A673 (cell line): ENCODE results near the gene SEC23IP. TPM values are rescaled to one million over a fixed set of nuclear protein-coding genes. Genes with fewer than 3 reads are reported as not detected.

Source experiments
- BruUV-seq: library from RNA; stranded (reverse); fragments of 400-500 nt; replicated peaks from 2 replicates; lab custom pipeline; 2021; lab: Mats Ljungman, UMichigan
- CTCF ChIA-PET: fragments of 300-600 bp; sonication (Branson Sonifier 250); formaldehyde crosslinking; loops from one replicate; lab custom pipeline; 2022; ENCODE audit warnings: antibody characterized with exemption; lab: Charles Lee
- POLR2A ChIA-PET: fragments of 300-600 bp; sonication (Branson Sonifier 250); formaldehyde crosslinking; loops from one replicate; lab custom pipeline; 2022; ENCODE audit warnings: antibody characterized with exemption; ENCODE audit not compliant: low non-redundant PET; lab: Charles Lee
- DNase-seq: peaks from one replicate; pipeline ENCODE4 v3.0.0-alpha.2; 2015; ENCODE audit warnings: low spot score
- H3K27ac ChIP-seq: fragments of 200-600 bp; sonication (generic); 2 replicates; pipeline ENCODE4 v1.5.1; 2016; ENCODE audit warnings: mixed run types, low read depth, mild to moderate bottlenecking, mixed read lengths, antibody characterized with exemption, low read length; ENCODE audit not compliant: poor library complexity, severe bottlenecking
- H3K27me3 ChIP-seq: fragments of 200-600 bp; sonication (generic); replicated peaks from 2 replicates; pipeline ENCODE4 v1.6.1; 2017; ENCODE audit warnings: mixed run types, low read depth, mild to moderate bottlenecking, mixed read lengths, antibody characterized with exemption, low read length; ENCODE audit not compliant: insufficient read depth, poor library complexity
- H3K36me3 ChIP-seq: fragments of 200-600 bp; sonication (generic); 2 replicates; pipeline ENCODE4 v1.6.1; 2016; ENCODE audit warnings: mixed run types, mild to moderate bottlenecking, mixed read lengths, antibody characterized with exemption, low read length; ENCODE audit not compliant: insufficient read depth, poor library complexity, severe bottlenecking
- H3K4me1 ChIP-seq: fragments of 200-600 bp; sonication (generic); 2 replicates; pipeline ENCODE4 v1.6.1; 2017; ENCODE audit warnings: mixed run types, mild to moderate bottlenecking, mixed read lengths, antibody characterized with exemption, low read length; ENCODE audit not compliant: insufficient read depth, poor library complexity, severe bottlenecking
- H3K4me3 ChIP-seq: fragments of 200-600 bp; sonication (generic); 2 replicates; pipeline ENCODE4 v1.5.1; 2016; ENCODE audit warnings: low read depth, mixed run types, mild to moderate bottlenecking, mixed read lengths, low read length; ENCODE audit not compliant: poor library complexity, severe bottlenecking
- H3K9me3 ChIP-seq: fragments of 200-600 bp; sonication (generic); 2 replicates; pipeline ENCODE4 v1.6.1; 2016; ENCODE audit warnings: mixed run types, low read depth, mild to moderate bottlenecking, mixed read lengths, antibody characterized with exemption, low read length; ENCODE audit not compliant: poor library complexity, severe bottlenecking
- EZH2 ChIP-seq: fragments of 200-600 bp; sonication (generic); IDR thresholded peaks from 2 replicates; pipeline ENCODE4 v1.6.1; 2017; ENCODE audit warnings: borderline replicate concordance, low read depth, mild to moderate bottlenecking, mixed read lengths, antibody characterized with exemption, low read length; ENCODE audit not compliant: poor library complexity, severe bottlenecking
- intact Hi-C: fragments of 100-400 bp; cut with micrococcal nuclease; formaldehyde crosslinking; loops from one replicate; pipeline ENCODE4 v1.10.0; 2022; ENCODE audit not compliant: unreplicated experiment
- total RNA-seq: library from RNA; stranded (reverse); gene quantifications from 2 replicates; pipeline ENCODE4 v1.2.3, GENCODE V29; 2021
- TF ChIP-seq, protein P1 (sequence below): fragments of 300-800, 200-600 bp; sonication (generic); conservative IDR thresholded peaks from 2 replicates; pipeline ENCODE4 v1.5.1; 2017; ENCODE audit warnings: low read depth, mild to moderate bottlenecking, antibody characterized with exemption, low read length, moderate library complexity, mixed read lengths

SEC23IP gene
- total RNA-seq, 1 experiment from 2014 or later, result 78.6 TPM

DNA sequence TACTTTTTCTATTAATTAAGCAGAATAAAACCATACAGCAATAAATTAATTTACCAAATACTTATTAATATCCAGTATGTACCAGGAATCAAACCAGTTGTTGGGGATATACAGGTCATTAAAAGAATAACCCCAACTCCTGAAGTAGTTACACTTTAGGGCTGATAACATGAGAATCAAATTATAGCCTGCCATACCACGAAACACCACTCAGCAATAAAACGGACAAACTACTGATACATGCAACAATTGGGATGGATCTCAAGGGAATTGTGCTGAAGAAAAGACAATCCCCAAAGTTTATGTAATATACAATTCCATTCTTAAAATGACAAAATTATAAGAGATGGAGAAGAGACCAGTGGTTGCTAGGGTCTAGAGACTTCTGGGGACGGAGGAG is 42.6 kb upstream of the SEC23IP start:
- Histone ChIP-seq H3K9me3 (no peaks in the 10 kb centered on the region), H3K36me3 (peaks cover 86% of the 10 kb centered on the region), H3K27me3 (no peaks in the 10 kb centered on the region), H3K4me3 (no peak overlapping the region), H3K4me1 (no peaks in the 10 kb centered on the region), H3K27ac (no peak overlapping the region)
- ChIA-PET POLR2A (no interaction called here), CTCF (no interaction called here)
- DNase-seq, result no peak
- TF ChIP-seq EZH2, result no peak
- TF ChIP-seq, protein P1, sequence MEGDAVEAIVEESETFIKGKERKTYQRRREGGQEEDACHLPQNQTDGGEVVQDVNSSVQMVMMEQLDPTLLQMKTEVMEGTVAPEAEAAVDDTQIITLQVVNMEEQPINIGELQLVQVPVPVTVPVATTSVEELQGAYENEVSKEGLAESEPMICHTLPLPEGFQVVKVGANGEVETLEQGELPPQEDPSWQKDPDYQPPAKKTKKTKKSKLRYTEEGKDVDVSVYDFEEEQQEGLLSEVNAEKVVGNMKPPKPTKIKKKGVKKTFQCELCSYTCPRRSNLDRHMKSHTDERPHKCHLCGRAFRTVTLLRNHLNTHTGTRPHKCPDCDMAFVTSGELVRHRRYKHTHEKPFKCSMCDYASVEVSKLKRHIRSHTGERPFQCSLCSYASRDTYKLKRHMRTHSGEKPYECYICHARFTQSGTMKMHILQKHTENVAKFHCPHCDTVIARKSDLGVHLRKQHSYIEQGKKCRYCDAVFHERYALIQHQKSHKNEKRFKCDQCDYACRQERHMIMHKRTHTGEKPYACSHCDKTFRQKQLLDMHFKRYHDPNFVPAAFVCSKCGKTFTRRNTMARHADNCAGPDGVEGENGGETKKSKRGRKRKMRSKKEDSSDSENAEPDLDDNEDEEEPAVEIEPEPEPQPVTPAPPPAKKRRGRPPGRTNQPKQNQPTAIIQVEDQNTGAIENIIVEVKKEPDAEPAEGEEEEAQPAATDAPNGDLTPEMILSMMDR, result no peak
- intact Hi-C loops, result no loop called here
- no TSS peak for BruUV-seq

DNA sequence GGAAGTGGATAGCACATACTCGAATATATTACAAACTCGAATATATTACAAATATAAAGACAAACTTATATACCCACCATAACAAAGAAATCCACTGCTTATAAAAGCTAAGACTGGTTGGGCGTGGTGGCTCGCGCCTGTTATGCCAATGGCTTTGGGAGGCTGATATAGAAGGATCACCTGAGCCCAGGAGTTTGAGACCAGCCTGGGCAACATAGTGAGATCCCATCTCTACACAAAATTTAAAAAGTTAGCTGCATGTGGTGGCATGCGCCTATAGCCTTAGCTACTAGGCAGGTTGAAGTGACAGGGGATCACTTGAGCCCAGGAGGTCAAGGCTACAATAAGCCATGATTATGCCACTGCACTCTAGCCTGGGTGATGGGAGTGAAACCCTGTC is 40.3 kb upstream of the SEC23IP start:
- Histone ChIP-seq H3K9me3 (no peaks in the 10 kb centered on the region), H3K27me3 (no peaks in the 10 kb centered on the region), H3K27ac (no peak overlapping the region), H3K4me3 (no peak overlapping the region), H3K36me3 (peaks cover 84% of the 10 kb centered on the region), H3K4me1 (no peaks in the 10 kb centered on the region)
- TF ChIP-seq EZH2, result no peak
- TF ChIP-seq, protein P1, result no peak
- no peak for DNase-seq
- no TSS peak for BruUV-seq
- intact Hi-C loops, result no loop called here
- POLR2A ChIA-PET, result no interaction called here
- CTCF ChIA-PET, result no interaction called here

DNA sequence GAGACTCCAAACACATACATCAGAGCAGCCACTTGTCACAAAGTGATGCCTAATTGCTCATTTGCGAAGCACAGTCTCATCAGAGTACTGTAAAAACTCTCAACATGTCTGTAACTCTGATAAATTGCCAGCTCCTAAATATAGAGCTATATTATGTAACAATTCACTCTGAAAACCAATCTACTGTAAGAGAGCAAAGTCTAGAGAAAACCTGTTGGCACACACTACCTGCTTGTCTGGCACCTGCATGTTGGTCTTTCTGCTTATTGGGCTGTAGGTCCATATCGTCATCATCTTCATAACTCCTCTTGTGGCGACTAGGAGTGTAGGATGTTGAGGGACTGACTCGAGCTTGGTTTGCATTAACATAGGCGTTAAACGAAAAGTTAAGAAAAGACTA is 39.7 kb upstream of the SEC23IP start:
- CTCF ChIA-PET, result no interaction called here

More for the DNA sequence above, 39.7 kb upstream of the SEC23IP start:
- DNase-seq, result no peak
- POLR2A ChIA-PET, result no interaction called here
- Histone ChIP-seq H3K9me3 (no peaks in the 10 kb centered on the region), H3K4me3 (no peak overlapping the region), H3K27ac (no peak overlapping the region), H3K4me1 (no peaks in the 10 kb centered on the region), H3K36me3 (peaks cover 84% of the 10 kb centered on the region), H3K27me3 (no peaks in the 10 kb centered on the region)
- BruUV-seq, result no TSS peak
- TF ChIP-seq, protein P1, result no peak
- TF ChIP-seq EZH2, result no peak
- intact Hi-C loops, result no loop called here
